Gastrocnemius medialis (tissue), 4 donors: ENCODE results near the gene RRP8. TPM values are rescaled to one million over a fixed set of nuclear protein-coding genes. Genes with fewer than 3 reads are reported as not detected.

Experiments used
- ATAC-seq, 2 donors: fragments of 150-250 bp; one replicate each; pipeline ENCODE4 v1.9.1; 2016
- DNase-seq, 2 donors: peaks; one replicate each; pipeline ENCODE4 v3.0.0-alpha.2; 2019
- H3K27ac ChIP-seq, 4 donors: fragments of 200-600 bp; sonication (generic); 1 replicate in 1 of 4; 2 replicates in 3 of 4; pipeline ENCODE4 v1.5.1; 2016 to 2018; ENCODE audit warnings: mild to moderate bottlenecking in 2 of 4, moderate library complexity in 1 of 4
- H3K27me3 ChIP-seq, 3 donors: fragments of 200-600 bp; sonication (generic) in 2 of 3; 1 replicate in 1 of 3; 2 replicates in 2 of 3; pipeline versions ENCODE4 v1.5.1 to v1.6.0; 2016 to 2019; ENCODE audit warnings: mild to moderate bottlenecking in 1 of 3, moderate library complexity in 1 of 3
- H3K36me3 ChIP-seq, 2 donors: fragments of 200-600 bp; sonication (generic) in 1 of 2; one replicate each; pipeline ENCODE4 v1.5.1; 2017 to 2018
- H3K4me1 ChIP-seq, 2 donors: fragments of 200-600 bp; sonication (generic) in 1 of 2; one replicate each; pipeline ENCODE4 v1.5.1; 2016 to 2017; ENCODE audit warnings: mild to moderate bottlenecking in 2 of 2
- H3K4me3 ChIP-seq, 4 donors: fragments of 200-600 bp; sonication (generic) in 3 of 4; 1 replicate in 1 of 4; 2 replicates in 3 of 4; pipeline ENCODE4 v1.5.1; 2016 to 2019; ENCODE audit warnings: mild to moderate bottlenecking in 2 of 4
- H3K9me3 ChIP-seq, 3 donors: fragments of 200-600 bp; sonication (generic) in 2 of 3; 1 replicate in 1 of 3; 2 replicates in 2 of 3; pipeline ENCODE4 v1.5.1; 2016 to 2019
- POLR2A ChIP-seq, 2 donors: fragments of 450-650 bp; IDR thresholded peaks; one replicate each; pipeline ENCODE4 v1.6.1; 2017; ENCODE audit warnings: antibody characterized with exemption in 2 of 2, mild to moderate bottlenecking in 2 of 2, moderate library complexity in 2 of 2
- in situ Hi-C, 4 donors: fragments of 200-750 bp; cut with MboI; loops; one replicate each; pipeline versions ENCODE4 v1.15.0 to v1.8.0; 2017; ENCODE audit warnings: low sequenced_read_pairs in 4 of 4
- intact Hi-C: fragments of 100-400 bp; cut with DNase I; formaldehyde crosslinking; loops from one replicate; pipeline ENCODE4 v1.15.1; 2023; ENCODE audit warnings: low total_unique reads
- total RNA-seq, 4 donors: library from RNA; depleted of rRNA; stranded (reverse); fragments of >200 nt; gene quantifications; one replicate each; pipeline versions ENCODE4 v1.1.0 to v1.2.3, GENCODE V29; 2016
- TF ChIP-seq, protein P1 (sequence below), 5 experiments: fragments of 450-650 bp in 3 of 5; fragments of 200-600 bp in 2 of 5; sonication (generic) in 2 of 5; IDR thresholded peaks in 4 of 5; conservative IDR thresholded peaks in 1 of 5; 1 replicate in 4 of 5; 2 replicates in 1 of 5; pipeline ENCODE4 v1.5.1; 2016 to 2019; ENCODE audit warnings: antibody characterized with exemption in 5 of 5, mild to moderate bottlenecking in 3 of 5, moderate library complexity in 3 of 5

Gene RRP8
- total RNA-seq, 4 donors from 2014 or later: 10.9 to 25.7 (median 14.9) TPM

DNA sequence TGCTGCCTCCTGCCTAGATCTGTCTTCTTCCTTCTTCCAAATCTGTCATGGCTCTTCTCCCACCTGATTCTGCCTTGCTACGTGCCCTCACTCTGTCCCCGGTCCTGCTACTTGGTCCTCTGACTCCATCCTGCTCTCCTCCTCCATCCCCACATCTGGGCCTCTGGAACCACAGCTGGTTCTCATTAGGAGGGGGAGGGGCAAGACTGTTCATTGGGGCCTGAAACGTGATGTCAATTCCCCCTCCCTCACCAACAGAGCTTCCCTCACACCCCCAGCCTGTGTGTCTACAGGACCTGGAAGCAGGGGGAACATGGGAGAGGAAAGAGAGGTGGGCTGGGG is 43.1 kb upstream of the RRP8 start:
- Histone ChIP-seq H3K4me3 (peak overlapping the region in 3 of 4 donors; percentile 5 to 9 (median 5)), H3K36me3 (no peaks in the 10 kb centered on the region), H3K9me3 (no peaks in the 10 kb centered on the region), H3K27me3 (no peaks in the 10 kb centered on the region), H3K4me1 (peaks cover 15 to 30% of the 10 kb centered on the region in 2 donors), H3K27ac (peak overlapping the region; percentile 74 to 77 (median 76))
- in situ Hi-C loops: no loop called here
- peak; percentile 41 to 54 for ATAC-seq
- intact Hi-C loops: no loop called here
- no peak for TF ChIP-seq POLR2A (IDR thresholded peaks at IDR 0.05)
- TF ChIP-seq, protein P1, sequence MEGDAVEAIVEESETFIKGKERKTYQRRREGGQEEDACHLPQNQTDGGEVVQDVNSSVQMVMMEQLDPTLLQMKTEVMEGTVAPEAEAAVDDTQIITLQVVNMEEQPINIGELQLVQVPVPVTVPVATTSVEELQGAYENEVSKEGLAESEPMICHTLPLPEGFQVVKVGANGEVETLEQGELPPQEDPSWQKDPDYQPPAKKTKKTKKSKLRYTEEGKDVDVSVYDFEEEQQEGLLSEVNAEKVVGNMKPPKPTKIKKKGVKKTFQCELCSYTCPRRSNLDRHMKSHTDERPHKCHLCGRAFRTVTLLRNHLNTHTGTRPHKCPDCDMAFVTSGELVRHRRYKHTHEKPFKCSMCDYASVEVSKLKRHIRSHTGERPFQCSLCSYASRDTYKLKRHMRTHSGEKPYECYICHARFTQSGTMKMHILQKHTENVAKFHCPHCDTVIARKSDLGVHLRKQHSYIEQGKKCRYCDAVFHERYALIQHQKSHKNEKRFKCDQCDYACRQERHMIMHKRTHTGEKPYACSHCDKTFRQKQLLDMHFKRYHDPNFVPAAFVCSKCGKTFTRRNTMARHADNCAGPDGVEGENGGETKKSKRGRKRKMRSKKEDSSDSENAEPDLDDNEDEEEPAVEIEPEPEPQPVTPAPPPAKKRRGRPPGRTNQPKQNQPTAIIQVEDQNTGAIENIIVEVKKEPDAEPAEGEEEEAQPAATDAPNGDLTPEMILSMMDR (IDR thresholded peaks at IDR 0.05 in 4 of 5, conservative IDR thresholded peaks at IDR 0.05 in 1 of 5): no peak
- DNase-seq: peak in 1 of 2 donors; percentile 58

DNA sequence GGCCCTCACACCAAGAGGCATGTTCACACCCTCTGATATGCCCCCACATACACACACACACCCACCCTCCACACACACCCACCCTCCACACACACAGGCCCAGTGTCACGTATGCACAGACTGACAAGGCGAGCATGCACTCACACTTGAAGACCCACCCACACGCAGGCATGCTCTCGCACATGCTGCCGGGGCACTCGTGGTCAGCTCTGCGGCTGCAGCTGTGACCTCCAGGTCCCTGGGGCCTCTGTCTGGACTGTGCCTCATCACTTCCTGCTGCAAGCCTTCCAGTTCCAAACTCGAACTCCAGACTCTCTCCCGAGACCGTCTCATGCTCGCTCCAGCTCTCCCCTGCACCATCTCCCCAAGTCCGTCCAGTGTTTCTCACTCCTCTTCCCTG is 42.7 kb upstream of the RRP8 start:
- H3K27ac ChIP-seq: peak overlapping the region; percentile 74 to 77 (median 76)
- intact Hi-C loops: no loop called here
- no peaks in the 10 kb centered on the region for H3K36me3 ChIP-seq
- peaks cover 15 to 30% of the 10 kb centered on the region in 2 donors for H3K4me1 ChIP-seq
- in situ Hi-C loops: no loop called here
- no peaks in the 10 kb centered on the region for H3K27me3 ChIP-seq
- H3K4me3 ChIP-seq: peak overlapping the region in 1 of 4 donors; percentile 5
- H3K9me3 ChIP-seq: no peaks in the 10 kb centered on the region
- ATAC-seq (peak; percentile 60), DNase-seq (peak in 1 of 2 donors; percentile 66)
- no peak for TF ChIP-seq POLR2A (IDR thresholded peaks at IDR 0.05)
- TF ChIP-seq, protein P1 (IDR thresholded peaks at IDR 0.05 in 4 of 5, conservative IDR thresholded peaks at IDR 0.05 in 1 of 5): no peak

DNA sequence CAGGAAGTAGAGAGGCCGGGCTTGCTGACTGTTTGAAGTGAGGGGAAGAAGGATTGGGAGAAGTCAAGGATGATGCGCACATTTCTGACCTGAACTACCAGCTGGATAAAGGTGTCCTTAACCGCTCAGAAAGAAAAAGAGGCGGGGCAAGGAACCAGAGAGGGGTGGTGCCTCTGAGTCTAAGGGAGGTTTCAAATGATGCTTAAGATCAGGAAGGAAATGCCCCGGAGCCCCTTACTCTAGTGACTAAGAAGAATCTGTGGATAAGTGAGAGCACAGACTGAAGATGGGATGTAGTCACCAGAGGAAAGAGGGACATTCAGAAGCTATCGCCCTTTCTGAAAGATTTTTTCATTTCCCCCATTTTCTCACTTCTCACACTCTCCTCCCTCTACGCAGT is 39.5 kb upstream of the RRP8 start:
- in situ Hi-C loops (no loop called here), intact Hi-C loops (no loop called here)
- ATAC-seq (no peak), DNase-seq (no peak)
- peaks cover 22 to 39% of the 10 kb centered on the region in 2 donors for H3K4me1 ChIP-seq
- no peak overlapping the region for H3K4me3 ChIP-seq
- H3K36me3 ChIP-seq: no peaks in the 10 kb centered on the region
- no peak overlapping the region for H3K27ac ChIP-seq
- no peak for TF ChIP-seq POLR2A (IDR thresholded peaks at IDR 0.05)
- TF ChIP-seq, protein P1 (IDR thresholded peaks at IDR 0.05 in 4 of 5, conservative IDR thresholded peaks at IDR 0.05 in 1 of 5): no peak
- H3K9me3 ChIP-seq: no peaks in the 10 kb centered on the region
- no peaks in the 10 kb centered on the region for H3K27me3 ChIP-seq

DNA sequence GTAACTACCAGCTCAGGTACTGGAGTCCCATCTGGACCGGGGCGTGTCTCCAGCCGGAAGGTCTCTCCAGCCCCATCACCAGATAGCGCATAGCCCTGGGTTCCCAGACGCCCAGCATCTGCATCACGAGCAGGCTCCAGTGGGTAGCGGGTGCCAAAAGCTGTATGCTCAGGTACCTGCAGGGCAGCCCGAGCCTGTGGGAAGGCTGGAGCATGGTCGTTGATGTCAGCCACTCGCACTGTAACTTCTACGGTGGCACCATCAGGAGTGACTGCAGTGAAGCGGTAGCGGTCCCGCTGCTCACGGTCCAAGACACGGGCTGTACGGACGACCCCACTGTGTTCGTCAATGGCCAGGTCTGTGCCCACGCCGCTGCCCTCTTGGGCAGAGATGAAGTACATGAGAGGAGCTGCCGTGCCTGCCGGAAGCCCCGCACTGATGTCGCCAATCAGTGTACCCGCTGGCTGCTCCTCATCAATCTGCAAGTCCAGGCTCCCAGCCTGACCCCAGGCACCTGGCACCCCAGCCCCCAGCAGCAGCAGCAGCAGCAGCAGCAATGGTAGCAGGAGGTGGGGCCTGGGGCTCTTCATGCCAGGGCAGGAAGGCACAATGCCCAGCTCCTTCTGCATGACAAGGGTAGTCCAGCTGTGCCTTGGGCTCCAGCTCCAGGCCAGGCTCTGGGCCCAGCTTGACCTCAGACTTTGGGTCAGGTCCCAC is 37.7 kb upstream of the RRP8 start:
- ATAC-seq (no peak), DNase-seq (no peak)
- H3K4me3 ChIP-seq: no peak overlapping the region
- no peak for TF ChIP-seq POLR2A (IDR thresholded peaks at IDR 0.05)
- TF ChIP-seq, protein P1 (IDR thresholded peaks at IDR 0.05 in 4 of 5, conservative IDR thresholded peaks at IDR 0.05 in 1 of 5): no peak
- H3K27ac ChIP-seq: no peak overlapping the region
- intact Hi-C loops (no loop called here), in situ Hi-C loops (no loop called here)
- no peaks in the 10 kb centered on the region for H3K9me3 ChIP-seq
- H3K36me3 ChIP-seq: no peaks in the 10 kb centered on the region
- H3K27me3 ChIP-seq: no peaks in the 10 kb centered on the region
- H3K4me1 ChIP-seq: peaks cover 15 to 39% of the 10 kb centered on the region in 2 donors
